K562 (cell line): ENCODE measurements around the gene ELK1. TPM values are rescaled to one million over a fixed set of nuclear protein-coding genes. Genes with fewer than 3 reads are reported as not detected.
A peak's percentile ranks its signal among the peaks of the same experiment; 100 is the strongest.

Experiments used
- ASH1L ChIP-seq: fragments of 450-650 bp; IDR thresholded peaks from 2 replicates; pipeline ENCODE4 v1.6.1; 2018; ENCODE audit warnings: borderline replicate concordance, mild to moderate bottlenecking, low read depth; ENCODE audit not compliant: partially characterized antibody
- BHLHE40 ChIP-seq: IDR thresholded peaks from 2 replicates; pipeline ENCODE4 v1.6.1; 2011; ENCODE audit warnings: low read length, improper control_type of control experiment
- CTCFL ChIP-seq: IDR thresholded peaks from 2 replicates; pipeline ENCODE4 v1.6.1; 2011; ENCODE audit warnings: borderline replicate concordance, low read depth, mild to moderate bottlenecking, moderate library complexity, low read length; ENCODE audit not compliant: insufficient read depth, poor library complexity, severe bottlenecking
- E2F6 ChIP-seq, 2 experiments: IDR thresholded peaks; 2 replicates each; pipeline ENCODE4 v1.6.1; 2011; ENCODE audit warnings: borderline replicate concordance in 1 of 2, control low read depth in 1 of 2, low read depth in 1 of 2, low read length in 1 of 2, mild to moderate bottlenecking in 1 of 2, mixed read lengths in 1 of 2, moderate library complexity in 1 of 2; ENCODE audit not compliant: insufficient read depth in 1 of 2, insufficient read length in 1 of 2, poor library complexity in 1 of 2, severe bottlenecking in 1 of 2; ENCODE audit errors: extremely low read depth in 1 of 2
- HMGXB4 ChIP-seq: sonication (generic); formaldehyde crosslinking; IDR thresholded peaks from 2 replicates; pipeline ENCODE4 v1.8.1; 2023; ENCODE audit warnings: mild to moderate bottlenecking, missing genetic modification reagents
- KLF16 ChIP-seq: IDR thresholded peaks from 2 replicates; pipeline ENCODE4 v1.6.1; 2016; ENCODE audit warnings: antibody characterized with exemption
- PKNOX1 ChIP-seq: fragments of 450-650 bp; IDR thresholded peaks from 2 replicates; pipeline ENCODE4 v1.6.1; 2016
- SREBF1 ChIP-seq: fragments of 150-350 bp; IDR thresholded peaks from 2 replicates; pipeline ENCODE4 v1.6.1; 2014; ENCODE audit warnings: antibody characterized with exemption, low read depth, low read length, borderline replicate concordance
- TFE3 ChIP-seq: fragments of 450-650 bp; formaldehyde crosslinking; IDR thresholded peaks from 2 replicates; pipeline ENCODE4 v1.4.0; 2020; ENCODE audit warnings: mild to moderate bottlenecking, mixed read lengths
- ZBTB33 ChIP-seq: sonication (generic); formaldehyde crosslinking; IDR thresholded peaks from 2 replicates; pipeline ENCODE4 v1.8.1; 2023; ENCODE audit warnings: mild to moderate bottlenecking, missing genetic modification reagents
- ZNF224 ChIP-seq: sonication (generic); formaldehyde crosslinking; IDR thresholded peaks from 2 replicates; pipeline ENCODE4 v1.8.0; 2022; ENCODE audit warnings: mild to moderate bottlenecking, missing genetic modification reagents
- ZNF253 ChIP-seq: fragments of 250-450 bp; sonication (Bioruptor Pico); conservative IDR thresholded peaks from 2 replicates; pipeline ENCODE4 v1.6.1; 2021; ENCODE audit warnings: mild to moderate bottlenecking
- ZNF740 ChIP-seq, 3 experiments: fragments of 200-800 bp in 1 of 3; sonication (Bioruptor generic) in 1 of 3; sonication (generic) in 1 of 3; formaldehyde crosslinking in 1 of 3; IDR thresholded peaks; 2 replicates each; pipeline versions ENCODE4 v1.6.1 to v1.8.0; 2016 to 2022; ENCODE audit warnings: mild to moderate bottlenecking in 2 of 3, missing compliant biosample characterization in 2 of 3, missing genetic modification characterization in 2 of 3, missing genetic modification reagents in 1 of 3
- polyA plus RNA-seq, 8 experiments: library from polyadenylated mRNA; depleted of rRNA in 4 of 8; stranded (reverse) in 5 of 8; unstranded in 3 of 8; fragments of >200 nt; fragmentation: Nextera tagmentation in 2 of 8; fragmentation: Illumina TruSeq in 1 of 8; extraction: Ambion mirVana in 2 of 8; extraction: Trizol in 1 of 8; gene quantifications; 2 replicates each; pipeline versions ENCODE4 v1.2.1 to v1.2.3, GENCODE V29; 2011 to 2014; ENCODE audit warnings: inconsistent platforms in 1 of 8, missing spikeins in 1 of 8
- total RNA-seq, 7 experiments: library from RNA; depleted of rRNA in 6 of 7; stranded (reverse); fragments of >200 nt in 6 of 7; fragmentation: Illumina TruSeq in 2 of 7; extraction: Trizol in 2 of 7; gene quantifications; 2 replicates each; pipeline versions ENCODE4 v1.2.1 to v1.2.3, GENCODE V29; 2011 to 2021; ENCODE audit warnings: low replicate concordance in 1 of 7

Gene ELK1
- total and polyA plus RNA-seq, 9 of the 15 experiments (the other 6 are each of a cell fraction or from before 2014, with no cell fraction given): 4.4 to 74.9 (median 26.5) TPM

- TF ChIP-seq ZNF740 (CRISPR knock-in tag; IDR thresholded peaks at IDR 0.05): no peak; the same call in 1 of the 2 replicates
- TF ChIP-seq ZNF740 (tag; IDR thresholded peaks at IDR 0.05): no peak
- no peak for TF ChIP-seq TFE3
- TF ChIP-seq BHLHE40: 0 out of 2 replicates have a peak, but pooled peaks have one; percentile 14
- TF ChIP-seq PKNOX1: peak; percentile 98
- TF ChIP-seq CTCFL: no peak
- no peak for TF ChIP-seq HMGXB4 (CRISPR knock-in tag)
- no peak for TF ChIP-seq SREBF1
- TF ChIP-seq ZBTB33: peak; percentile 54
- no peak for TF ChIP-seq KLF16
- TF ChIP-seq ZNF253 (CRISPR knock-in tag): no peak
- peak; percentile 70 to 98 for TF ChIP-seq E2F6 (IDR thresholded peaks at IDR 0.05; ENCODE audit: borderline replicate concordance in 1 of 2, extremely low read depth in 1 of 2, insufficient read depth in 1 of 2, insufficient read length in 1 of 2, low read depth in 1 of 2, low read length in 1 of 2, poor library complexity in 1 of 2, severe bottlenecking in 1 of 2)
- peak; percentile 67 for TF ChIP-seq ASH1L
- no peak for TF ChIP-seq ZNF224
These were observed 8.5 kb upstream of the ELK1 start, which contains the start of gene UXT (continued) for GRCh38 chrX:47658684-47659420.
